HL-60 (cell line): ENCODE data around the gene MYOF.

Experiments used
- CTCF ChIP-seq: IDR thresholded peaks from one replicate; pipeline ENCODE4 v1.5.1; 2011; ENCODE audit warnings: low read length, control low read depth, inconsistent platforms; ENCODE audit not compliant: insufficient read depth
- GABPA ChIP-seq: IDR thresholded peaks from 2 replicates; pipeline ENCODE4 v1.6.1; 2012; ENCODE audit warnings: low read depth
- POLR2AphosphoS5 ChIP-seq: IDR thresholded peaks from 2 replicates; pipeline ENCODE4 v1.6.1; 2012; ENCODE audit warnings: low read depth
- REST ChIP-seq: IDR thresholded peaks from 2 replicates; pipeline ENCODE4 v1.6.1; 2012; ENCODE audit warnings: low read depth; ENCODE audit not compliant: insufficient replicate concordance
- SPI1 ChIP-seq: IDR thresholded peaks from 2 replicates; pipeline ENCODE4 v1.6.1; 2012; ENCODE audit warnings: low read depth, mild to moderate bottlenecking, borderline replicate concordance

GRCh38 chr10:93435621-93436397, 46.3 kb downstream of the MYOF start:
- TF ChIP-seq CTCF (no peak), REST (no peak), POLR2AphosphoS5 (no peak), GABPA (no peak), SPI1 (no peak)
